Measurements from ENCODE around the gene WDR54. TPM values are rescaled to one million over a fixed set of nuclear protein-coding genes. Genes with fewer than 3 reads are reported as not detected.

WDR54 gene
- polyA plus RNA-seq, 3 donors = 7.1 to 11.7 (median 7.9) TPM

- DNase-seq = no peak
- peak overlapping the region; percentile 92 for H3K4me2 ChIP-seq (replicated peaks; ENCODE audit: extremely low read depth, low read length, poor library complexity, severe bottlenecking)
- H4K20me1 ChIP-seq (ENCODE audit: insufficient read depth, low read length) = peaks cover under 1% of the 10 kb centered on the region
- H3K4me1 ChIP-seq (ENCODE audit: control insufficient read depth in 1 of 2, insufficient read depth in 2 of 2, low read length in 2 of 2) = peaks cover 23 to 29% of the 10 kb centered on the region in 2 donors
- H3K9me3 ChIP-seq (replicated peaks in 1 of 2; ENCODE audit: control insufficient read depth in 1 of 2, insufficient read depth in 1 of 2, low read length in 2 of 2) = no peaks in the 10 kb centered on the region
- H3K9me3 Mint-ChIP-seq = peaks cover 0 to 3% (median 0%) of the 10 kb centered on the region in 7 donors
- H3K27ac Mint-ChIP-seq = peak overlapping the region; percentile 92 to 98 (median 98)
- WGBS (ENCODE audit: insufficient coverage) = 56% methylated on average over 8 of the region's 16 CpGs
- H3K36me3 Mint-ChIP-seq = peaks cover 19 to 30% of the 10 kb centered on the region in 2 donors
- peaks cover 0 to 2% (median 0%) of the 10 kb centered on the region in 3 donors for H3K27me3 Mint-ChIP-seq (ENCODE audit: low read depth in 3 of 3)
- H2AFZ ChIP-seq (ENCODE audit: insufficient read depth, low read depth, low read length, poor library complexity, severe bottlenecking) = peak overlapping the region; percentile 99
- peak overlapping the region; percentile 92 to 97 for H3K4me3 Mint-ChIP-seq
- H3K36me3 ChIP-seq (replicated peaks in 1 of 2; ENCODE audit: control insufficient read depth in 1 of 2, insufficient read depth in 2 of 2, low read length in 2 of 2) = peaks cover 14 to 19% of the 10 kb centered on the region in 2 donors
- H3K27me3 ChIP-seq (ENCODE audit: control insufficient read depth in 2 of 2, insufficient read depth in 2 of 2, low read length in 2 of 2) = no peaks in the 10 kb centered on the region
- intact Hi-C loops (cut with micrococcal nuclease) = no loop called here
- peaks cover 13% of the 10 kb centered on the region for H3K79me2 ChIP-seq (ENCODE audit: insufficient read depth, low read length)
- no peak for TF ChIP-seq CTCF (IDR thresholded peaks at IDR 0.05)
- H3K27ac ChIP-seq (ENCODE audit: low read depth in 1 of 2, low read length in 2 of 2) = peak overlapping the region; percentile 89 to 97
- H3K9ac ChIP-seq (ENCODE audit: insufficient read depth, low read length, poor library complexity, severe bottlenecking) = peak overlapping the region; percentile 85
- H3K4me3 ChIP-seq (replicated peaks in 1 of 3; ENCODE audit: low read depth in 2 of 3, low read length in 3 of 3) = peak overlapping the region; percentile 38 to 92 (median 62)
- peaks cover 20% of the 10 kb centered on the region for H3K4me1 Mint-ChIP-seq
These were observed 50.0 kb downstream of the WDR54 start for GRCh38 chr2:74471332-74472065.

GRCh38 chr2:74472086-74472944 is 50.8 kb downstream of the WDR54 start, which contains the start of gene MRPL53:
Gene MRPL53 (minus strand): TSS chr2:74472680. CDS start chr2:74472660, 20 bp downstream.
- H3K4me2 ChIP-seq (replicated peaks; ENCODE audit: extremely low read depth, low read length, poor library complexity, severe bottlenecking) = peak within 1 kb of the TSS; percentile 92
- no peak for TF ChIP-seq CTCF (IDR thresholded peaks at IDR 0.05)
- WGBS (ENCODE audit: insufficient coverage) = under 1% methylated on average over 58 of the region's 66 CpGs

More at GRCh38 chr2:74472086-74472944, 50.8 kb downstream of the WDR54 start, which contains the start of gene MRPL53:
- no peaks in the 10 kb centered on the region for H3K27me3 ChIP-seq (ENCODE audit: control insufficient read depth in 2 of 2, insufficient read depth in 2 of 2, low read length in 2 of 2)
- peaks cover 17% of the 10 kb centered on the region for H3K79me2 ChIP-seq (ENCODE audit: insufficient read depth, low read length)
- peaks cover 0 to 2% (median 0%) of the 10 kb centered on the region in 3 donors for H3K27me3 Mint-ChIP-seq (ENCODE audit: low read depth in 3 of 3)
- peaks cover 14 to 19% of the 10 kb centered on the region in 2 donors for H3K36me3 ChIP-seq (replicated peaks in 1 of 2; ENCODE audit: control insufficient read depth in 1 of 2, insufficient read depth in 2 of 2, low read length in 2 of 2)
- H3K36me3 Mint-ChIP-seq = peaks cover 19 to 30% of the 10 kb centered on the region in 2 donors
- H3K9me3 Mint-ChIP-seq = peaks cover 0 to 3% (median 0%) of the 10 kb centered on the region in 7 donors
- peak within 1 kb of the TSS; percentile 89 to 97 for H3K27ac ChIP-seq (ENCODE audit: low read depth in 1 of 2, low read length in 2 of 2)
- intact Hi-C loops (cut with micrococcal nuclease) = no loop called here
- peak within 1 kb of the TSS; percentile 38 to 92 (median 62) for H3K4me3 ChIP-seq (replicated peaks in 1 of 3; ENCODE audit: low read depth in 2 of 3, low read length in 3 of 3)
- no peaks in the 10 kb centered on the region for H3K9me3 ChIP-seq (replicated peaks in 1 of 2; ENCODE audit: control insufficient read depth in 1 of 2, insufficient read depth in 1 of 2, low read length in 2 of 2)
- peak within 1 kb of the TSS; percentile 99 for H2AFZ ChIP-seq (ENCODE audit: insufficient read depth, low read depth, low read length, poor library complexity, severe bottlenecking)
- H3K4me3 Mint-ChIP-seq = peak within 1 kb of the TSS; percentile 92 to 97
- peaks cover 5% of the 10 kb centered on the region for H4K20me1 ChIP-seq (ENCODE audit: insufficient read depth, low read length)
- H3K27ac Mint-ChIP-seq = peak within 1 kb of the TSS; percentile 92 to 98 (median 98)
- H3K4me1 Mint-ChIP-seq = peaks cover 28% of the 10 kb centered on the region
- peak; percentile 92 to 96 (median 94) for DNase-seq
- H3K9ac ChIP-seq (ENCODE audit: insufficient read depth, low read length, poor library complexity, severe bottlenecking) = peak within 1 kb of the TSS; percentile 85
- H3K4me1 ChIP-seq (ENCODE audit: control insufficient read depth in 1 of 2, insufficient read depth in 2 of 2, low read length in 2 of 2) = peaks cover 31 to 37% of the 10 kb centered on the region in 2 donors

All from CD14-positive monocyte (primary cell).